HG03039 (cell line): Measurements from ENCODE around the gene LINGO1.

ENCODE experiments used
- ATAC-seq: cut with Tn5 transposase; IDR thresholded peaks from one replicate; pipeline ENCODE4 v1.9.1; 2021; ENCODE audit warnings: mild to moderate bottlenecking, moderate library complexity; ENCODE audit not compliant: unreplicated experiment

Gene LINGO1

DNA sequence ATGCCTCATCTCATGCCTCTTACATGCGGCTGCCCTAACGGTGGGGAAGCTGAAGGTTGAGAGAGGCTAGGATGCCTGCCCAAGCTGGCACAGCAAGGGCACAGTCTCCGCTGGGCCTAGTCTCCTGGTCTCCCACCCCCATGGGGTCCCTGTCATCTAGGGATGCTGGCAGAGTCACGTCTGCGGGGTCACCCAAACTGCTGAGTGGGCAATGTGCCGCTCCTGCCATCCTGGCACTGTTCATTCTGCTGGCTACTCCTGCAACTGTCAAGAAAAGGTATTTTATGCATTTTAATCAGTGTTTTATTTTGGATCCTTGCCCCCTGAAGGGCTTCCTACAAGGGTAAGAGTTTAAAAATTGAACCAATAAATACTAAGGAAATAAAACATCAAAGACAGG lies 12.8 kb downstream of the LINGO1 start:
- ATAC-seq: no peak

DNA sequence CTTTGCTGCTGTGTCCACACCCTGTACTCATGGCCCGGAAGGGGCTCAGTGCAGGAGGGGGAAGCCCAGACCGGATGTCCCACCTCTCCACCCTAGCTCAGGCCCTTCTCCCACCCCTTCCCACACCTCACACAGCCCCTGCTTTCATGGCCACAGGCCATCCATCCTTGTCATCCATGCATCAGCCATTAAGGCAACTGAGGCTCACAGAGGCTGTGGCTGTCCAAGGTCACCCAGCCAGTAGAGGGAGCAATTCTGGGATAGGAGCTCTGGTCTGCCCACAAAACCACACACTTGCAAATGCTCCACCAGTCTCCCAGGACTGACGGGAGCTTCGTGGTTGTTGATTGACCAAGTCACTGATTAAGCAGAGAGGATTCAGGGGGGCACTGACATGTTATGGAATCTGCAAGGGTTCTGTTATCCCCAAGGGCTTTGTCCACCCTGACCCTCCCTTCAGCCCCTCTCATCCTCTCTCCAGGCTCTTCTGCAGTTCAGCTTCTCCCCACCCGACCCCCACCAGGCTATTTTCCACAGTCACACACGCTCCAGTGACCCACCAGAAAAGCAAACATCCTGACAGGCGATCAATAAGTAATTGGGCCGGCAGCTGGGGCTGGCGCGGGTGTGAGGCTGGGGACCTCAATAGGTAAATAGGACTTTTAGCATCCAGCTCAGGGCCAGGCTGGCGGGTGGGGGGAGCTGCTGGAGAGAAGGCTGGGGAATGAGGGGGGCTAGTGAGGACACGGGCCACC lies 15.1 kb downstream of the LINGO1 start:
- no peak for ATAC-seq

DNA sequence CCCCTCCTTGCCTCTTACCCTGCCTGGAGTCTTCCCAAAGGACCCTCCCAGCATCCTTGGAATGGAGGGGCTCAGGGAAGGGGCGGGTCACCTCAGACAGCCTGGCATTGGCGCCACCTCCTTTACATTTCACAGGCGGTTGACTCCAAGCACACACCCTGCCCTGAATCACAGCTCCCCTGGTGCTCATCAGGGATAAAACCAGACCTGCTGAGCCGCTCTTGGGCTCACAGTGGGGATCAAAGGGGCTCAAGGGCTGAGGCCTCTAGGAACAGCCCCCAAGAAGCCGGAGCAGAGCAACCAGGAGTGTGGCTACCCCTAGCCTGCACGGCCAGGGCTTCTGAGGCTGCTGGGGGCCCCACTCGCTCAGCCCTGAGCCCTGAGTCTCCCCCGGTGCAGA lies 16.6 kb downstream of the LINGO1 start:
- ATAC-seq: no peak

DNA sequence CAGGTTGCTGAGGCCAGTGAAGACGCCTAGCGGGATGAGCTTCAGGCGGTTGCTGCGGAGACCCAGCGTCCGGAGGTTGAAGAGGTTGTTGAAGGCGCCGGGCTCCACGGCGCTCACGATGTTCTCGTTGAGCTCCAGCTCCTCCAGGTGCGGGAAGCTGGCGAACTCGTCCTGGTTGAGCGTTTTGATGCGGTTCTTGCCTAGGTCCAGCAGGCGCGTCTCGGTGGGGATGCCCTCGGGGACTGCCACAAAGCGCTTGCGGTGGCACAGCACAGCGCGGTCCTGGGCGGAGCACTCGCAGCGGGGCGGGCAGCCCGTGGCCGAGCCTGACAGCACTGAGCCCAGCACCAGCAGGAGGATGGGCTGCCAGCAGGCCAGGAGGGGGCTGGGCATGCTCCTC lies 17.2 kb downstream of the LINGO1 start:
- ATAC-seq: no peak

DNA sequence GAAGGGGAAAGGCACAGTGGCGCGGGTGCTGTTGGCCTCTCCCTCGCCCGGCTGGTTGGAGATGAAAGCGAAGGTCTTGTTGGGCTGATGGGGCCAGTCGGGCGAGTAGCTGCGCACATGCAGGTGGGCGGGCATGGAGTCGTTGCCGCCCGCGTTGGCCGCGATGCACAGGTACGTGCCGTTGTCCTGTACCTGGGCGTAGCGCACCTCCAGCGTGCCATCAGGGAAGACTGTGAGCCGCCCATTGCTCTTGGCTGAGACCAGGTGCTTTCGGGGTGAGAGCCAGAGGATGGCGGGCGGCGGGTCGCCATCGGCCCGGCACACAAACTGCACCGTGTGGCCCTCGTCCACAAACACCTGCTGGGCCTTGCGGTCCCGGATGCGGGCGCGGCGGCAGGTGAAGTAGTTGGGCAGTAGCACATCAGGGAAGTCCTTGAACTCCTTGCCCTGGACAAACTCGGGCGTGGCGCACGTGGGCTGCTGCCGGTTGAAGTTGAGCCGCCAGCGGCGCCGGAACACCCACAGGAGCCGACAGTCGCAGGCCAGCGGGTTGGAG lies 18.4 kb downstream of the LINGO1 start:
- ATAC-seq: no peak

DNA sequence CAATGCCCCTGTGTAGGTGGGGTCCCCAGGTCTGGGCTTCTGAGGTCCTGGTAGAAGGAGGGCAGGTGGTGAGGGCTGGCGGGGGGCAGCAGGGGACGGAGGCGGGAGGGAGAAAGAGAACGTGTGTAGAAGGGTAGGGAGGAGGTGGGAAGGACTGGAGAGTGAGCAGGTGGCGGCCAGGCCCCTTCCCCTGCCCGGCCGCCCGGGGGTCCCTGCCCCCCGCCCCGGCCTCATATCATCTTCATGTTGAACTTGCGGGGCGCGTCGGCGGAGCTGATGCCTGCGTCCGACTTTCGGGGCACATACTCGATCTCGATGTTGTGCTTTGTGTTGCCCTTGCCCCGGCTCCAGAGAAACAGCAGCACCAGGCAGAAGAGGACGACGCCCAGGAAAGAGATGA lies 18.9 kb downstream of the LINGO1 start:
- ATAC-seq: no peak

DNA sequence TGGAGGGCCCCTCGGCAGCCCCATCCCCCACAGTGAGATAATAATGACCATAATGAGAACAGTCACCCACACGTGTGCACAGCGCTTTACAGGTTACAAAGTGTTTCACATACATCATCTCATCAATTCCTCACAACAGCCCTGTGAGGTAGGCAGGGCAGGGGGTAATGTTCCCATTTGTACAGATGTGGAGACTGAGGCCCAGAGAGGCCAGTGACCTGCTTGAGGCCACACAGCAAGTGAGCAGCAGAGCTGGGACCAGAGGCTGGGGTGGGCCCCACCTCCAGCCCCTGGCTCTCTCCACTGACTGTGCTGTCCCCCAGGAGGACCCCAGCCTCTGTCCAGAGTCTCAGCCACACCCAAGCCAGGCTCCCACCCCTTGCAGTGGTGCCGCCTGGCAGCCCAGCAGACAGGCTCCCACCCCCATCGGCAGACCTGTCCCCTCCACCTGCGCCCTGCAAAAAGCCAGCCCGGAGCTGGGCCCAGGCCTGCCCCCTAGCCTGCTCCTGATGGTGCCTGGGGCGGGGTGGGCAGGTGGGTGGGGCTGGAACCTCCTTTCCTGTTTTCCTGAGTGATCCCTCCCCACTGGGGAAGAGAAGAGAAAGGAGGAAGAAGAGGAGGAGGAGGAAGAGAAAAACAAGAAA lies 19.6 kb downstream of the LINGO1 start:
- ATAC-seq: no peak

DNA sequence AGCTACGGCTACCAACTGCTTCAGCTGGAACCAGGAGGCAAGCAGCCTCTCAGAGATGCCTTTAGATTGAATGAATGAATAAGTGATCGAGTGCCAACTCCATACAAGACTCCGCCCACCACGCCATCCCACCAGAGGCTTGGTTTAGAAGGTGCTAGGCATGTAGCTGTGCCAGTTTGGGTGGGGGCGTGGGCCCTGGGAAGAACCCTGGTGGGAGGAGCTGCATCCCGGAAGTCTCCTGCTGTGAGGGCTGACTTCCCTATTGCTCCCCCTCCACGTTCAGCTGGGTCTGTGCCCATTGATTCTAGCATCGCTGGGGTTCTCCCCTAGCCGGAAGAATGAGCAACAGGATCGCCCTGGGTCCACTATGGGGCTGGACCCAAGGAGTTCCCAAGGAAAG lies 20.9 kb downstream of the LINGO1 start:
- ATAC-seq: no peak

DNA sequence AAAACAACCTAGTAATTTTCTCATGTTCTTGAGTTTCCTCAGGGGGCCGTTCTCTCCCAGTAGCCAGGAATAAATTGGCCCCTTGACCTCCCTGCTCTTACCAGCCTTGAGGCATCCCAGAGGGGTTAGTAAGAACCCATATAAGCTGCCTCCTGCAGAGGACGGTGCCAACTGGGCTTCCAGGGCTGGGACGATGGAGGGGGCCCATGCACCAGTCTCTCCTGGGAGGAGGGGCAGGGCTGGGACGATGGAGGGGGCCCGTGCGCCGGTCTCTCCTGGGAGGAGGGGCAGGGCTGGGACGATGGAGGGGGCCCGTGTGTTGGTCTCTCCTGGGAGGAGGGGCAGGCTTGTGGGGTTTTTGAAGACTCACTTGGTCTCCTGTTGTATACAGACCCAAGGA lies 22.0 kb downstream of the LINGO1 start:
- ATAC-seq: no peak

DNA sequence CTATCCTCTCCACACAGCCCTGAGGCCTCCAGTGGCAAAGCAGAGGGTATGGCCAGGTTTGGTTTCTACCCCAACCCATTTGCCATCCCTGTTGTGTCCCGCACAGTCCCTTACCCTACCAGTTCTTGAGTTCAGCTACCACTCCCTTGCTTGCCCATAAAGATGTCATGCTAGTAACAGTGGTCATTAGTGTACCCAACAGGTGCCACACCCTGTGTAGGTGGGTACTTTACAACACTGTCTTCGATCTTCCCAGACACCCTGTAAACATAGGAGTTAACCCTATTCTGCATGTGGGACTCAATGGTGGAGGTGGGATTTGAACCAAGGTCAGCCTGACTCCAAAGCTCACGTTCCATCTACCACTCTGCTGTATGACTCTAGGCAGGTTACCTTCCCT lies 23.2 kb downstream of the LINGO1 start:
- ATAC-seq: no peak

DNA sequence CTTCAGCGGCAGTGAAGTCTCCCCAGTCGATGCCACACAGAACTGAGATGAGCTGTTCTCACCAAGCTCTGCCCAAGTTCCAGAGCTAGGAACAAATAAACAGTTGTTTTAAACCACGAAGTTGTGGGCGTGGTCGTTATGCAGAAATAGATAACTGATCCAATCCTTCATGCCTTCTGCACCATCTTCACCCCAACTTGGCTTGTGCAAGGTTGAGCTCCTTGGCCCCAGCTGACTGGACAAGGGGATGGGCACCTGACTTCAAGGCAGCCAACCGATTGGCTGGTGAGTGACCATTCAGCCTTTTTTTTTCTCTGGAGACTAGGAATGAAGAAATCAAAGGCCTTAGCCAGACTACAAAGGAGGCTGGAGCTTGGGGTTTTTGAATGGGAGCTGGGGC lies 23.9 kb downstream of the LINGO1 start:
- ATAC-seq: no peak

DNA sequence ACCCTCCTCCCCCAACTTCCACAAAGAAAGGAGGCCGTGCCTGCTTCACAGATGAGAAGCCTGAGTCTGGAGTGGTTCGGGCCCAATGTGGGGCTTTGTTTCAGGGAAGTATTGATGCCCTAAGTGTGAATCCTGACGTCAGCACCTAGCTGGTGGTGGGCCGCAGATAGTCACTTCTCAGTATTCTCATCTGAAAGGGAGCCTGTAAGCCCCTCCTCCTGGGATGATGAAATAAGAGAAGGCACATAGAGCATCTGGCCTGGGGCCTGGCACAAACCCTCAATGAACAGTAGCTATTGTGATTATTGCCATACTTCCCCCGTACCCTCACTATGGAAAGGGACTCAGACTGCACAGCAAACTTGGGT lies 24.8 kb downstream of the LINGO1 start:
- no peak for ATAC-seq

DNA sequence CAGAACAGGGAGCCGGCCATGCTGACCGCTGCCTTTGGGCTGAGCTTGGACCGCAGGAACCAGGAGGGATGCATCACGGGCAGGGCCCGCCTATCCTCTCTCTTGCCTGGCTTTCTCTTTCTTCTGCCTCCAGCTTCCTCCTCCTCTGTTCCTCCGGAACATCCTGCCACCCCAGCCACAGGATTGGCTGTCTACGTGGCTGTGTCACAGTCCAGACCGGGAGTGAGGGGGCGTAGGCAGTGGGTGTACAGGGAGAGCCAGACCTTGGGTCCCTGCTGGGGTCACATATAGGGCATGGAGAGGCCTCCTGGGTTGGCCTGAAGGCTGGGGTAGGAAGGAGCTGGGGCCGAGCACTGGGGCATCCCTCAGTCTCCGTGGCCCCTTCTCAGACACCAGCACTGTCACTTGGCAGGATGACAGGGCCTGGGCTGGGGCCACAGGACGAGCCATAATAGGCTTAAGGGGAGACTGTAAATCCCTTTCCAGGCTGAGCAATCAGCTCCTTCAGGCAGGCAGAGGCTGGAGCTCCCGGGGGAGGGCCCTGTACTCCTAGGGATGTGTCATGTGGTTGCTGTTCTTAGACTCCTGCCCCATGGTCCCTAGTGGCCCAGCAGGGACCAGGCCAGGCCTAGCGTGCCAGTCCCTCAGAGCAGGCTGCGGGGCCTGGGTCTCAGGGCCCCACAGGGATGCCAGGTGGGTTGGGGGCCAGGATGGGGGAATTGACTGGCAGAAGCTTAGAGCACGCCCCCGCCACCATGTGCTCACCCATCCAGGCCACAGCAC lies 25.4 kb downstream of the LINGO1 start:
- no peak for ATAC-seq

DNA sequence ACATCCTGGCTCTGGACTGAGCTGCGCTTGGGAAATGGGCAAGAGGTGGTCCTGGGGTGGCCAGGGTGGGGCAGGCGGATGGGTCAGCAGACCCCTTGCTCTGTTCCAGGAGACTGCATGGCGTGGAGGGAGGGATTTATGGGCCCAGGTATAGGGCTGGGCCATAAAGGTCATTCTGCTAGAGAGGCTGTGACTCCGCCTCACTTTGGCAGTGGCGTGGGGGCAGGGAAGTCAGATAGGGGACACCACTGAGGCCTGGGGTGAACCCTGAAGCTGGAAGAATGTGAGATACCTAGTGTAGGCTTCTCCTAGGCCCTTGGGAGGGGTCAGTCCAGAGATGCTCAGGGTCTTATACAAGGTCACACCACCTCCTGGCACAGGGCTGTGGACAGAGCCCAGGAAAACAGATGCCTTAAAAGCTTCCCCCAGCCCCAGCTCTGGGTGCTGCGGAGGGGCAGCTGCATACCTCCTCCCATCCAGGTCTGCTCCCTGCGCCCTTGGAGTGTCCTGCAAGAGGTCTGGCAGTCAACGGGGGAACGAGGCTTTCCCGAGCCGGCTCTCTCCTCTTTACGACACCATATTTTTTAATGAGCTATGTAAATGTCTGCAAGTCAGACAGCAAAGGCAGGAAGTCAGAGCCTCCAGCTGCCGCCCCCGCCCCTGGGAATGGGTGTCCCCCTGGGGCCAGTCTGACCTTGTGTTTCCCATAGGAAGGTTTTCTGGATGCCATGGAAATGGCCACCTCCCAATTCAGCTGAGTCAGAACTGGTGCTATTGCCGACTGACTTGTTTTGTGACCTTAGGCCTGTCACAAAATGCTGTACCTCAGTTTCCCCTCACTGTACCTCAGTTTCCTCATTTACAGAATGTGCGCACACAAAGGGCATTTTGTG lies 26.3 kb downstream of the LINGO1 start:
- ATAC-seq: no peak

DNA sequence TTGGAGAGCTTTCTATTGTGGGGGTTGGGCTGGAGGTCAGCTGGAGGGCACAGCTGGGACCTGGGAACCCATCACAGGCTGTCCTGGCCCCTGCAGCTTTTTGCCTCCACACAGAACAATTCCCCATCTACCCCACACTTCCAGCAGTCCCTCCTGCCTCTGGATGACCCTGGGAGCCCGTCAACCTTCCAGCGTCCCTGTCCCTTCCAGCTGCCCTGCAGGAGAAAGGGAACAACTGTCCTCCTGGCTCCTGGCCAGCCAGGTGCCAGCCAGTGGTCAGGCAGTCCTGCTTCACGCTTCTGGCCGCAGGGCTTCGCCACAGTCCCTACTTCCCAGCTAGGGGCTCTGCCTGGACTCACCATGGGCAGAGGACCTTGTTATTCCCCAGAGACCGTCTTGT lies 27.2 kb downstream of the LINGO1 start:
- no peak for ATAC-seq

DNA sequence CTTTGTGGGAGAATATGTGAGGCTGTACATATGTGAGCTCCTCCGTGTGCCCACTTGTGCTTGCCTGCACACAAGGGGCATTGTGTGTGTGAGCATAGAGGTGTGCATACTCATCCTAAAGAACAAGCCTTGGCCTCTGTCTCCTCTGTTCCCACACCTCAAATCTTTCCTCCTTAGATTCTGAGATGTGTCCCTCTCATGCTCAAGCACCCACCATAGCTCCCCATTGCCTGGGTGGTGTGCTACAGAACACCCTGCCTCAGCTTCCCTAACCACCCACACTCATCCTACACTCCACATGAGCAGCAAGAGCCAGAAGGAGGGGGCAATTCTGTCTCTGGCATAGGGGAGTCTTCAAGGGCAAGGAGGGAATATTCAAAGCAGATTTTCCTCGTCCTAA lies 27.7 kb downstream of the LINGO1 start:
- ATAC-seq: no peak

DNA sequence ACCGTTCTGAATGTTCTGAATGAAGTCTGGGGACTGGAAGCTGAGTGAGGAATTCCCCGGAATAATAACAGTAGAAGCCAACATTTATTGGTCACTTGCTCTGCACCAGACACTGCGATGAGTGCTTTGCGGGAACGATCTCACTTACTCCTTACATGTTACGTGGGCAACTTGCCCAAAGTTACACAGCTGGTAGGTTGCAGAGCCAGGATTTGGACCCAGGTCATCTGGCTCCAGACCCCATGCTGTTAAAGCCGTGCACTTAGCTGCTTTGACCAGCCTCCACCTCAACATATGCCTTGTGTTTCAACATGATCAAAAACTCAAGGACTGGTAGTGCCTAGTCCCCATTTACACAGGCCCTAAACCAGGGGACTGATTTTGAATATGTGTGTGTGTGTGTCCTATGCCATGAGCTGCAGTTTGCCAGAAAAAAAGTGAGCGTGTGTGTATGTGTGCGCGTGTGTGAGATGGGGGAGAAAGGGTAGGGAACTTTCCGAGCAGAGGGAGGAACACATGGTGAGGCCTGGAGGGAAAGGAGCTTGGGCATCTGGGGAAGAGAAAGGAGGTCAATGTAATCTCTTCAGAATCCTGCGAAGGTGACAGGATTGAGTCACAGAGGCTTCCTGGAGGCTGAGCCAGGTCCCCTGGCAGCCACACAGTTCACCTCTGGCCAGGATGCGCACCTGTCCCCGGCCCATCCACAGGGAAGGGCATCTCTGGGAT lies 28.9 kb downstream of the LINGO1 start:
- no peak for ATAC-seq

DNA sequence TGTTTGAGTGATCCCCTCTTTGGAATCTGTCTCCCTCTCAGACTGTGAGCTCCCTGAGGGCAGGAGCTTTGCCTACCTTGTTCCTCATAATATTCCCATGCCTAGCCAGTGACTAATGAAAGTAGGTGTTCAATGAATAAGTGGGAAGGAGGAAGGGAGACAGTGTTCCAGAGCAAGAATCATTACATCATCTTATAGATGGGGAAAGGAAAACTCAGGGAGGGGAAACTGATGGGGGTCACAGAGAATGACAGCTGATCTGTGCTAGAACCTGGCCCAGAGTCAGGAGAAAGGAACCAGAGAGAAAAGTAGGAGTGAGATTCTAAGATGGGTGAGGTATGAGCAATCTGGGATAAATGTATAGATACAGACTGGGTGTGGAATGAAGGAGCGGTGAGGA lies 29.9 kb downstream of the LINGO1 start:
- ATAC-seq: no peak

DNA sequence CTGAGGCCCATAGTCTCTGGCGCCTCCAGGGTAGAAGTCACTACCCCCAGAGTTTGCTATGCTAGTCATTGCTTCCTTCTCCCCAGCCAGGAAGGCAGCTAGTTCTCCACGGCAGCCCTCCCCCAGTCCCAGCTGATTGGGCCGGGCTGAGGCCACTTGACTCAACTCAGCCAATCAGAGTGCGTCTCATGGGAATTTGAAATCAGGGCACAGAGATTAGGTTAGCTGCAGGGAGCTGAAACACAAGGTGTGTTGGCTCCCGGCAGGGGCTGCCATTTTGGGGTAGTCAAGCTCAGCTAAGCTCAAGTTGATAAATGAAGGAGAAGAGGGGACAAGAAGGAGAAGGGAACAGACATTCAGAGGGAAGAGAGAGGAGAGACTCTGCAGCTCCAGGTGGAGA lies 32.8 kb downstream of the LINGO1 start:
- ATAC-seq: no peak

DNA sequence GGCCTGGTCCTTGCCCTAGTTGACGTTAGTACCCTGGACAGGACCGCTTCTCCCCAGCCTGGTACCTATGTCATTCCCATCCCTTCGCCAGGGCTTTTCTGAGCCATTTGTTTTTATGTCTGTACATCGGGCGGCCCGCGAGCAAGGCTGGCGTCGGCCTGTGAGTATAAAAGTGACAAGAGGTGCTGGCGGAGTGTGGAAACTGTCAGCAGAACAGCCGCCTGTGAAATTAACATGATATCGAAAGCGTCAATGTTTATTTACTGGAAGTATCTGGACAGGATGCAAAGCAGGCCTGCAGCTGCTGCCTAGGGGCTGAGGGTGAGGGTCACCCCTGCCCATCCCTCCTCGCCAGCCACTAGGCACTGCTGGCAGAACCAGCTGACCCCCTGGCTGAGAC lies 33.4 kb downstream of the LINGO1 start:
- ATAC-seq: no peak
